Upper lobe of left lung (tissue), 6 donors: ENCODE measurements around the gene GCM1. TPM values are rescaled to one million over a fixed set of nuclear protein-coding genes. Genes with fewer than 3 reads are reported as not detected.

Experiments used
- ATAC-seq, 2 donors: fragments of 200-7000 bp; cut with Tn5 transposase; one replicate each; pipeline ENCODE4 v1.9.1; 2022; ENCODE audit warnings: mild to moderate bottlenecking in 2 of 2, moderate library complexity in 2 of 2; ENCODE audit not compliant: low FRiP score in 2 of 2
- DNase-seq, 2 donors: peaks; one replicate each; pipeline ENCODE4 v3.0.0-alpha.2; 2019 to 2020
- H3K27ac ChIP-seq, 4 donors: fragments of 200-600 bp; sonication (generic); one replicate each; pipeline ENCODE4 v1.5.1; 2016 to 2019
- H3K27me3 ChIP-seq, 4 donors: fragments of 200-600 bp; sonication (generic); one replicate each; pipeline ENCODE4 v1.5.1; 2017 to 2019
- H3K36me3 ChIP-seq, 4 donors: fragments of 200-600 bp; sonication (generic); one replicate each; pipeline ENCODE4 v1.5.1; 2016 to 2019
- H3K4me1 ChIP-seq, 4 donors: fragments of 200-600 bp; sonication (generic); one replicate each; pipeline ENCODE4 v1.5.1; 2018 to 2019
- H3K4me3 ChIP-seq, 4 donors: fragments of 200-600 bp; sonication (generic); one replicate each; pipeline ENCODE4 v1.5.1; 2017 to 2019; ENCODE audit warnings: mild to moderate bottlenecking in 2 of 4, moderate library complexity in 1 of 4
- H3K9me3 ChIP-seq, 4 donors: fragments of 200-600 bp; sonication (generic); one replicate each; pipeline ENCODE4 v1.5.1; 2018 to 2019
- CTCF ChIP-seq, 6 experiments: fragments of 450-650 bp in 4 of 6; fragments of 200-600 bp in 2 of 6; sonication (generic) in 2 of 6; IDR thresholded peaks; one replicate each; pipeline ENCODE4 v1.5.1; 2016 to 2019; ENCODE audit warnings: antibody characterized with exemption in 6 of 6
- EP300 ChIP-seq, 4 donors: sonication (generic); formaldehyde crosslinking; IDR thresholded peaks; one replicate each; pipeline ENCODE4 v1.5.1; 2017; ENCODE audit warnings: antibody characterized with exemption in 4 of 4, control low read depth in 2 of 4
- POLR2A ChIP-seq, 4 donors: fragments of 450-650 bp; IDR thresholded peaks; one replicate each; pipeline ENCODE4 v1.5.1; 2016 to 2017; ENCODE audit warnings: antibody characterized with exemption in 4 of 4, mild to moderate bottlenecking in 2 of 4
- POLR2AphosphoS5 ChIP-seq, 2 donors: sonication (generic); formaldehyde crosslinking; IDR thresholded peaks; one replicate each; pipeline ENCODE4 v1.5.1; 2017; ENCODE audit warnings: antibody characterized with exemption in 2 of 2
- WGBS, 2 donors: methylation state at CpG; one replicate each; pipeline ENCODE4 v1.1.5; 2017 to 2018; 5-methylcytosine and 5-hydroxymethylcytosine counted together
- total RNA-seq, 6 donors: library from RNA; depleted of rRNA in 4 of 6; stranded (reverse); fragments of >200 nt in 4 of 6; gene quantifications; one replicate each; pipeline versions ENCODE4 v1.1.0 to v1.2.1, GENCODE V29; 2016 to 2021
- donor health status: DM: no; HTN: no; CAD: no; lungs with moderate emphysema.
- donor health status: DM: no; HTN: yes; CAD: no; lungs with severe emphysema.

The GCM1 gene
- total RNA-seq, 6 donors from 2014 or later, result 0.20 to 0.22 TPM; not detected in 4

DNA sequence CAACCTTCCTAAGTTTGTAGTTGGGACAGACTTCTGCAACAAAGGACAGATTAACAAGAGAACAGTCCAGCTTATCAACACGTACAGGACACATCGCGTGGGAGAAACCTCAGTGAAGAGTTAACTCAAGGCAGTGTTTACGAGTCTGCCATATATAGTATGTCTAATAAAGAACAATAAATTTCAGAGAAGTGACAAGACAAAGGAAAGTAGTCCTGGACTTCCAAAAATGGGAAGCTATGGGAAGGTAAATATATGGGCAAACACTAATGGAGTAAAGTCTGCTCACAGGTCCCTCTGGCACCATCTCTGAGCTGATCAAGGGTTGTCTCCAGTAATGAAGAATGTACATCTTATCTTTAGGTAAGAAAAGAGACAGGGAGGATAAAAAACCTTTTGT lies 34.9 kb downstream of the GCM1 start:
- Histone ChIP-seq H3K4me3 (no peak overlapping the region), H3K9me3 (no peaks in the 10 kb centered on the region), H3K27me3 (no peaks in the 10 kb centered on the region), H3K36me3 (no peaks in the 10 kb centered on the region), H3K4me1 (peaks cover 0 to 9% (median 2%) of the 10 kb centered on the region in 4 donors), H3K27ac (no peak overlapping the region)
- DNase-seq (no peak), ATAC-seq (no peak)
- WGBS, 2 donors, result 48 to 71% methylated on average over 4 of the region's 4 CpGs
- TF ChIP-seq POLR2A (IDR thresholded peaks at IDR 0.05) (no peak), EP300 (IDR thresholded peaks at IDR 0.05) (no peak), CTCF (IDR thresholded peaks at IDR 0.05) (no peak), POLR2AphosphoS5 (IDR thresholded peaks at IDR 0.05) (no peak)

GRCh38 chr6:53112871-53113270 lies 35.8 kb downstream of the GCM1 start:
- H3K27ac ChIP-seq, result peak overlapping the region in 2 of 4 donors; percentile 46 to 58
- DNase-seq, result peak in 1 of 2 donors; percentile 26
- 50% methylated on average over 1 of the region's 1 CpG; no CpG with 5 or more reads in 1 of the 2 donors for WGBS, 2 donors

GRCh38 chr6:53112404-53112803 lies 36.2 kb downstream of the GCM1 start:
- ATAC-seq, result peak in 1 of 2 donors; percentile 82
- Histone ChIP-seq H3K4me3 (no peak overlapping the region), H3K4me1 (peaks cover 0 to 9% (median 2%) of the 10 kb centered on the region in 4 donors), H3K9me3 (no peaks in the 10 kb centered on the region), H3K27me3 (no peaks in the 10 kb centered on the region), H3K27ac (peak overlapping the region in 3 of 4 donors; percentile 9 to 58 (median 46)), H3K36me3 (no peaks in the 10 kb centered on the region)
- DNase-seq, result peak in 1 of 2 donors; percentile 65
- no peak for TF ChIP-seq POLR2AphosphoS5 (IDR thresholded peaks at IDR 0.05)
- TF ChIP-seq POLR2A (IDR thresholded peaks at IDR 0.05), result no peak
- no peak for TF ChIP-seq EP300 (IDR thresholded peaks at IDR 0.05)
- no peak for TF ChIP-seq CTCF (IDR thresholded peaks at IDR 0.05)

More at GRCh38 chr6:53112871-53113270, 35.8 kb downstream of the GCM1 start:
- ATAC-seq, result no peak
- no peaks in the 10 kb centered on the region for H3K27me3 ChIP-seq
- TF ChIP-seq POLR2A (IDR thresholded peaks at IDR 0.05) (no peak), POLR2AphosphoS5 (IDR thresholded peaks at IDR 0.05) (no peak), CTCF (IDR thresholded peaks at IDR 0.05) (no peak)
- no peak overlapping the region for H3K4me3 ChIP-seq
- no peaks in the 10 kb centered on the region for H3K9me3 ChIP-seq
- H3K36me3 ChIP-seq, result no peaks in the 10 kb centered on the region
- peaks cover 0 to 9% (median 2%) of the 10 kb centered on the region in 4 donors for H3K4me1 ChIP-seq

DNA sequence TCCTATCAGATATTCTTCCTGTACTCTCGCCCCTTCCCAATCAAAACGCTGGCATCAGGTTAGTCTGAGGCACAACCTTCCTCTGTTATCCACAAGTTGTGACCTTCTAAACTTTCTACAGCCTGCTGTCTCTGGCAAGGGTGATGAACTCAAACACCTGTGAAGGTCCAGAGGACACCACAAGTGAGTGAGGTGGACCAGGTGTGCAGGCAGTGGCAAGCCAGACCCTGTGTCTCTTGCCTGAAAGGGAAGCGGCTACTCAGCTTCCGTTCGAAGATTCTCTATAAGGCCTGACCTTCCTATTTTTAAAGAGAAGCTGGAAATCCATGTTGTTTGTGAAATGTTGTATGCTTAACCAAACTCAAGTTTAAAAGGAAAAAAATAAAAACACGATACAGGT lies 36.8 kb downstream of the GCM1 start:
- no peak for DNase-seq
- H3K4me1 ChIP-seq, result peaks cover 0 to 9% (median 2%) of the 10 kb centered on the region in 4 donors
- no peak for TF ChIP-seq CTCF (IDR thresholded peaks at IDR 0.05)
- no peak for TF ChIP-seq POLR2AphosphoS5 (IDR thresholded peaks at IDR 0.05)
- TF ChIP-seq POLR2A (IDR thresholded peaks at IDR 0.05), result no peak
- no peaks in the 10 kb centered on the region for H3K36me3 ChIP-seq
- ATAC-seq, result no peak
- H3K27ac ChIP-seq, result peak overlapping the region in 1 of 4 donors; percentile 9
- H3K27me3 ChIP-seq, result no peaks in the 10 kb centered on the region
- no peak overlapping the region for H3K4me3 ChIP-seq
- 71 to 84% methylated on average over 6 of the region's 6 CpGs for WGBS, 2 donors
- no peaks in the 10 kb centered on the region for H3K9me3 ChIP-seq

GRCh38 chr6:53109612-53110011 lies 39.0 kb downstream of the GCM1 start:
- Histone ChIP-seq H3K27me3 (no peaks in the 10 kb centered on the region), H3K4me1 (peaks cover 0 to 9% (median 2%) of the 10 kb centered on the region in 4 donors), H3K27ac (no peak overlapping the region), H3K36me3 (no peaks in the 10 kb centered on the region), H3K9me3 (no peaks in the 10 kb centered on the region), H3K4me3 (no peak overlapping the region)
- WGBS, 2 donors, result 75 to 92% methylated on average over 2 of the region's 2 CpGs
- no peak for TF ChIP-seq CTCF (IDR thresholded peaks at IDR 0.05)
- no peak for TF ChIP-seq POLR2AphosphoS5 (IDR thresholded peaks at IDR 0.05)
- ATAC-seq (no peak), DNase-seq (no peak)
